Measurements from ENCODE around the gene ASMT.
A peak's percentile ranks its signal among the peaks of the same experiment; 100 is the strongest.
"Not testable (repeated sequence)": the region's sequence is repeated elsewhere in the genome, so short reads cannot be mapped to it uniquely, and the experiment has no call there.

ASMT gene

GRCh38 chrX:1614927-1615326 is at the start of gene ASMT:
ASMT (plus strand) TSS chrX:1615059; CDS start chrX:1615200, 141 bp downstream.
- no peak for DNase-seq (ENCODE audit: low spot score)

GRCh38 chrX:1574181-1574580 is 40.7 kb upstream of the ASMT start:
- not testable (repeated sequence) for DNase-seq (ENCODE audit: low spot score)

More at GRCh38 chrX:1614927-1615326, at the start of gene ASMT:
- no peak for TF ChIP-seq CTCF (IDR thresholded peaks at IDR 0.05; ENCODE audit: extremely low read depth, missing control alignments)

GRCh38 chrX:1576201-1576992 is 38.5 kb upstream of the ASMT start:
- no peak for TF ChIP-seq CTCF (IDR thresholded peaks at IDR 0.05; ENCODE audit: extremely low read depth, missing control alignments)
- DNase-seq (ENCODE audit: low spot score), result no peak

GRCh38 chrX:1577845-1578244 is 37.0 kb upstream of the ASMT start:
- DNase-seq (ENCODE audit: low spot score), result no peak
- TF ChIP-seq CTCF (IDR thresholded peaks at IDR 0.05; ENCODE audit: extremely low read depth, missing control alignments), result no peak

- TF ChIP-seq CTCF (IDR thresholded peaks at IDR 0.05; ENCODE audit: extremely low read depth, missing control alignments), result no peak
Observed at GRCh38 chrX:1578511-1579173, 36.2 kb upstream of the ASMT start.

GRCh38 chrX:1581132-1581531 is 33.7 kb upstream of the ASMT start:
- peak; percentile 37 for TF ChIP-seq CTCF (IDR thresholded peaks at IDR 0.05; ENCODE audit: extremely low read depth, missing control alignments)
- DNase-seq (ENCODE audit: low spot score), result peak; percentile 63

More at GRCh38 chrX:1578511-1579173, 36.2 kb upstream of the ASMT start:
- no peak for DNase-seq (ENCODE audit: low spot score)

GRCh38 chrX:1582686-1583437 is 32.0 kb upstream of the ASMT start:
- no peak for TF ChIP-seq CTCF (IDR thresholded peaks at IDR 0.05; ENCODE audit: extremely low read depth, missing control alignments)

More at GRCh38 chrX:1582686-1583437, 32.0 kb upstream of the ASMT start:
- DNase-seq (ENCODE audit: low spot score), result peak; percentile 76
